Measurements from ENCODE around the gene SRRM4. TPM values are rescaled to one million over a fixed set of nuclear protein-coding genes. Genes with fewer than 3 reads are reported as not detected.

SRRM4 gene
- not detected for total RNA-seq
- long read RNA-seq, result 0 reads

DNA sequence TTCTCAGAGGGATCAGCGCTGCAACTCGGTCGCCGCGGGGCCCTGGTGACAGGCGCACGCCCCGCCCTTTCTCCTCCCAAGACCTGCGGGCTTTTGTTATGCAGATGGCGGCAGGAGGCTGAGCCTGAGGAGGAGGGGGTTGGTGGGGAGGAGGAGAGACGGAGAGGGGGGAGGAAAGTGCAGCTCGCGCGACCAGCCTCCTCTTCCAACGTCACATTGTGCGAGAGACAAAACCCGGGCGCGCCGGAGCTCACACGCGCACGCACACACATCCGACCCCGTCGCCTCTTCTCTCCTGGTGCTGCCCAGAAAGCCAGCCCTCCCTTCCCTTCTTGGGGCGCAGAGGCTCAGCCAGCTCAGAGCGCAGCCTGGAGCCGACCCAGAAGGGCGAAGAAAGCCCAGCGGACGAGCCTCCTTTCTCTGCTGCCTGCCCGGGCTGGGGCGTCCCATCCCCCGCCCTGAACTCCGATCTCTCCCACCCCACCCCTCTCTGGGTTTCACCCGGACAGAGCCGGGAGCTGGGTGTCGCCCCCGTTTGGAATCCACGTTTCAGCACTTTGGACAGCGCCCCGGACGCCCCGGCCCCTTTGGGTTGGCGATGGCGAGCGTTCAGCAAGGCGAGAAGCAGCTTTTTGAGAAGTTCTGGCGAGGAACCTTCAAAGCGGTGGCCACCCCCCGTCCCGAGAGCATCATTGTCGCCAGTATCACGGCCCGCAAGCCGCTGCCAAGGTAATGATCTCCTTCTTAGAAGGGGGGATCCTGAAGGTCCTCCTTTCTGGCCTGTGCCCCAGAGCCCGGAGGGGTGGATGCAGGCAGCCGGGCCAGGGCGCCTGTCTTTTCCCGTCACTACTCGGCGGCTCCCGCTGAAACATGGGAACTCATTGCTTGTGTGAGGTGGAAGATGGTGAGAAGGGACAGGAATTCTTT is at the start of gene SRRM4:
SRRM4 (plus strand) TSS at position 257 of the 927 bp plus-strand sequence; CDS start at position 599, 342 bp downstream.
- intact Hi-C loops (cut with DNase I), result no loop called here
- ATAC-seq (peak; percentile 26 to 40), DNase-seq (peak; percentile 40)
- Histone ChIP-seq H3K9me3 (no peaks in the 10 kb centered on the region), H3K27me3 (ENCODE audit: low read depth) (peaks cover 51% of the 10 kb centered on the region), H3K4me3 (no peak within 1 kb of the TSS), H3K4me1 (peaks cover 7% of the 10 kb centered on the region), H3K27ac (no peak within 1 kb of the TSS), H3K36me3 (no peaks in the 10 kb centered on the region)
- TF ChIP-seq, protein P1, sequence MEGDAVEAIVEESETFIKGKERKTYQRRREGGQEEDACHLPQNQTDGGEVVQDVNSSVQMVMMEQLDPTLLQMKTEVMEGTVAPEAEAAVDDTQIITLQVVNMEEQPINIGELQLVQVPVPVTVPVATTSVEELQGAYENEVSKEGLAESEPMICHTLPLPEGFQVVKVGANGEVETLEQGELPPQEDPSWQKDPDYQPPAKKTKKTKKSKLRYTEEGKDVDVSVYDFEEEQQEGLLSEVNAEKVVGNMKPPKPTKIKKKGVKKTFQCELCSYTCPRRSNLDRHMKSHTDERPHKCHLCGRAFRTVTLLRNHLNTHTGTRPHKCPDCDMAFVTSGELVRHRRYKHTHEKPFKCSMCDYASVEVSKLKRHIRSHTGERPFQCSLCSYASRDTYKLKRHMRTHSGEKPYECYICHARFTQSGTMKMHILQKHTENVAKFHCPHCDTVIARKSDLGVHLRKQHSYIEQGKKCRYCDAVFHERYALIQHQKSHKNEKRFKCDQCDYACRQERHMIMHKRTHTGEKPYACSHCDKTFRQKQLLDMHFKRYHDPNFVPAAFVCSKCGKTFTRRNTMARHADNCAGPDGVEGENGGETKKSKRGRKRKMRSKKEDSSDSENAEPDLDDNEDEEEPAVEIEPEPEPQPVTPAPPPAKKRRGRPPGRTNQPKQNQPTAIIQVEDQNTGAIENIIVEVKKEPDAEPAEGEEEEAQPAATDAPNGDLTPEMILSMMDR (IDR thresholded peaks at IDR 0.05), result no peak

DNA sequence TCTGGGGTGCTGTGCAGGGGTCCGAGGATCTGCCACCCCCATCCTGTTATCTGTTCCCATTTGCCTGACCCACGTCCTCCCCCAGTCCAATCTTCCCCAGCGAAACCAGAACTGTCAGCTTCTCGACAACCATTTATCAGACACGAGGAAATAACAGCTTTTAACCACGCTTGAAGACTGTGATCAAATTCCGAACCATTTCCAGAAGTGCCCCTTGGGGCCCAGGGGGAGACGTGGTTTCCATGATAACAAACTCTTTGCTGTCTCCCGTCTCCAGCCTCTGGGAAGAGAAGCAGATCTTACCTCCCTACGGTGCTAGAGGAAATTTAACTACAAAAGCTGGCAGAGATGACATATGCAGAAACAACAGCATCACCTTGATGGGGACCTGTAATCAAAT is 35.1 kb upstream of the SRRM4 start:
- no peaks in the 10 kb centered on the region for H3K9me3 ChIP-seq
- intact Hi-C loops (cut with DNase I), result no loop called here
- DNase-seq (no peak), ATAC-seq (no peak)
- H3K27ac ChIP-seq, result no peak overlapping the region
- H3K36me3 ChIP-seq, result no peaks in the 10 kb centered on the region
- H3K27me3 ChIP-seq (ENCODE audit: low read depth), result peaks cover 16% of the 10 kb centered on the region
- H3K4me1 ChIP-seq, result no peaks in the 10 kb centered on the region
- H3K4me3 ChIP-seq, result no peak overlapping the region
- TF ChIP-seq, protein P1 (IDR thresholded peaks at IDR 0.05), result no peak

DNA sequence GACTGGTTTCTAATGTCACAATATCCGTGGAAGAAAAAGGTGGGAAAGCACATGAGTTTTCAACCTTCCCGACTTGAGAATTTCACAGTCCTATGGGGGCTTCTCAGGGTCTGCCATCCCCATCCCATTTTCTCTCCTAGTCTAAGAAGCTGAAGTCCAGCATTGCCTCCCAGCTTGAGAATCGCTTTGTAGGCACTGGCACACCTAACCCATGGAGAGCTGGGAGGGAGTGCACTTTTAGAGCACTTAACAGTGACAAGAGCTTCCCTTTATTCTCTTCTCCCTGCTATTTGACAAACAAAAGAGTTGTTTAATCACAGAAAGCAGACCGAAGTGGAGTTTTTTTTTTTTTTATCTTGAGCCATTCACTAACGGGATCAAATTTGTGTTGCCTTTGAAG is 22.8 kb upstream of the SRRM4 start:
- Histone ChIP-seq H3K27me3 (ENCODE audit: low read depth) (no peaks in the 10 kb centered on the region), H3K9me3 (no peaks in the 10 kb centered on the region), H3K4me3 (no peak overlapping the region), H3K27ac (no peak overlapping the region), H3K36me3 (no peaks in the 10 kb centered on the region), H3K4me1 (no peaks in the 10 kb centered on the region)
- no peak for DNase-seq
- intact Hi-C loops (cut with DNase I), result no loop called here
- no peak for ATAC-seq
- TF ChIP-seq, protein P1 (IDR thresholded peaks at IDR 0.05), result no peak

DNA sequence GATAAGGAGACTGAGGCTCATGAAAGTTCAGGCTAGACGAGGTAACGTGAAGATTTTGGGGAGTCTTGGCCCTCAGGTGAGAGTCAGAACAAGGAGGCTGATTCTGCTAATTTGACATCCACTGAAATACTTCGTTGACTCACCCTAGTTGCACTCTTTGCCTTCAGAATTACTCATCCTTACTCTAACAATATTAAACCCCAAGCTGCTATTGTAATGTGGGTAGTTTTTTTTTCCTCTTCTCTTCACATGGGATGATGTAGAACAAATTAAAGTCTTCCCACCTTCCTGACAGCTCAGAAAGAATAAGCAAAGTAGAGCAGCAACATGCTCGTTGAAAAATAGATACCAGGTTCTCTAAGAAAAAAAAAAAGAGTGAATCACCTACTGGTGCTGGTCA is 22.0 kb upstream of the SRRM4 start:
- no peaks in the 10 kb centered on the region for H3K36me3 ChIP-seq
- no peak for DNase-seq
- ATAC-seq, result no peak
- H3K4me1 ChIP-seq, result no peaks in the 10 kb centered on the region
- no peak overlapping the region for H3K4me3 ChIP-seq
- no peaks in the 10 kb centered on the region for H3K27me3 ChIP-seq (ENCODE audit: low read depth)
- intact Hi-C loops (cut with DNase I), result no loop called here
- no peaks in the 10 kb centered on the region for H3K9me3 ChIP-seq
- TF ChIP-seq, protein P1 (IDR thresholded peaks at IDR 0.05), result no peak
- no peak overlapping the region for H3K27ac ChIP-seq

- ATAC-seq, result no peak
- intact Hi-C loops (cut with DNase I), result no loop called here
- no peak for DNase-seq
- Histone ChIP-seq H3K9me3 (no peaks in the 10 kb centered on the region), H3K4me3 (no peak overlapping the region), H3K27ac (no peak overlapping the region), H3K4me1 (no peaks in the 10 kb centered on the region), H3K27me3 (ENCODE audit: low read depth) (no peaks in the 10 kb centered on the region), H3K36me3 (no peaks in the 10 kb centered on the region)
- TF ChIP-seq, protein P1 (IDR thresholded peaks at IDR 0.05), result no peak
These were observed 21.3 kb upstream of the SRRM4 start for GRCh38 chr12:118959985-118960560.
